GM18502 (cell line): Measurements from ENCODE around the gene LSAMP.

Experiments
- ATAC-seq: cut with Tn5 transposase; IDR thresholded peaks from one replicate; pipeline ENCODE4 v1.9.1; 2021; ENCODE audit warnings: mild to moderate bottlenecking; ENCODE audit not compliant: unreplicated experiment, poor library complexity

Gene LSAMP

GRCh38 chr3:116070061-116070460 is 375.2 kb downstream of the LSAMP start:
- no peak for ATAC-seq

GRCh38 chr3:116069024-116069423 is 376.3 kb downstream of the LSAMP start:
- no peak for ATAC-seq

DNA sequence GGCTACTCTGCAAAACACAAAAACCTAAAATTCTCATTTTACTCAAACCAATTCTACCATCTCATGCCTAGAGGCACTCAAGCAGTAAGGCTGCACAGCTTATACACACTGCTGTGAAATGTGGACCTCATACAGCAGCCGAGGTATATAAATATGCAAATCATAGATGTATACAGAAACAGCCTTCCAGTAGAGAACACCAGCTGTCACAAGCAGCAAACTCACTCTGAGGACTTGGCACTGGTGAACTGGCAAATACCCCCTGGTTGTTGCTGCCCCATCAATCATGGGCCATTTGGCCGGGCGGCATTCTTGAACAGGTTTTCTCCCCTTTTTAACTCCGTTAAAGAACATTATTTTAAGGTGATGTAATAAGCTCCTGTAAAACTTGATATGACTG is 378.0 kb downstream of the LSAMP start:
- peak; percentile 99 for ATAC-seq

- no peak for ATAC-seq
Observed at GRCh38 chr3:116065501-116065900, 379.8 kb downstream of the LSAMP start.

DNA sequence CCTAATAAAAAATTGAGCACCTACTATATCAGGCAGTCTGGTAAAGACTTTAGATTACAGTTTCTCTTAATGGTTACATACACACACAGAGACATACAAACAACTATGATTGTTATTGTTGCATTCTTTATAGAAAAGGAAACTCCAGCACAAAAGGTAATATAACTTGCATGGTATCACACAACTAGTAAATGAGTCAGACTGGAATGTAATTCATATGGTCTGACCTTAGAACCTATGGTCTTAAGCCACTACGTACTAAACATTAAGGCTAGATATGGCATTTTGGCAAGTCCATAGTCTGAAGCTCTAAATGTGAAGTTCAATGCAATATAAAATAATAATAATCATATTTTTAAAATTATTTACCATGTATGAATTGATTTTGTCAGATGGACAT is 380.6 kb downstream of the LSAMP start:
- no peak for ATAC-seq

DNA sequence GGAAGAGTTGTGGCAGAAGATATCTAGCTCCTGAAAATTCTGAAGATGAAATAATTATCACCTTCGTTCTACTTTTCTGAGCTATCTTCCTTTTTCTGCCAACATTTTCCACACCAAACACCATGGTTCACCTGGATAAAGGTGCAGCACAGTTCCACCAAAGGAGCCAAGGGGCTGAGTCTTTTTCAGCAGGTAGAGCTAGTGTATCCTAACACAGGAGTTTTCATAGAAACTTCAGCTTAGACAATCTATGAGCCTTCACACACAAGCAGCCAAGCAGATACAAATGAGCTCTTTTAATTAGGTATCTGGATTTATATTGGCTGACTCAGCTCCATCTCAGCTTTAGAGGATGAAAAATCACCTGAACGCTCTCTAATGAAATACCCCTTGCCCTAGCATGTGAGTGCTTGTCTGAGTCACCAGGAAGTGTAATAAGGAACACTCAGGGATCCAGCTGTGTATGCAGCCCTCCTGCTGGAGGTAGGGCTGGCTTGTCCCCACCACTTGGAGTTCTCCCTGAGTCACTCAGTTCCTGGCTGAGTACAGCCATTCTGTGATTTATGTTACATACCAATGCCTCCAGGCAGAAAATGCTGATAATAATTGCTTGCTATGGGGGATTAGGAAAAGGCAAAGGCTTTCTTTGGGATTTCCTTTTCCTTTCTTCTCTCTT is 385.7 kb downstream of the LSAMP start:
- ATAC-seq = no peak

- ATAC-seq = no peak
Observed at GRCh38 chr3:116058844-116059243, 386.4 kb downstream of the LSAMP start.

- ATAC-seq = peak; percentile 27
Observed at GRCh38 chr3:116057400-116058006, 387.8 kb downstream of the LSAMP start.

DNA sequence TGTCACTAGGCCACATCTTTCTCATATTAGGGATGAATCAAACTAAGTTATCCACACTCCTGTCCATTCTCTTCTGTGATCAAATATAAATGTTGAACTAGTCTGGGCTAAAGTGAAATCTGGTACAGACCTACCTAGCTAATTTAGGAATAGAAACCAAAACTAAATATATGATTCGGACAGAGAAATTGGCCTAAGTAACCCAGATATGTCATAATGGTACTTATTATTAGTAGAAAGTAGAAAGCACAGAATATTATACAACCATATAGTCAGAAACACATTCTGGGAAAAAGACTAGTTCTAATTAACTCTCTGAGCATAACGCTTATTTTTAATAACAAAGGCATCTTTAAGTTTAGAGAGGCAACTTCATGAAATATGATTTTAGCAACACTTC is 389.0 kb downstream of the LSAMP start:
- ATAC-seq = peak; percentile 93

- no peak for ATAC-seq
Observed at GRCh38 chr3:116053017-116053416, 392.3 kb downstream of the LSAMP start.

DNA sequence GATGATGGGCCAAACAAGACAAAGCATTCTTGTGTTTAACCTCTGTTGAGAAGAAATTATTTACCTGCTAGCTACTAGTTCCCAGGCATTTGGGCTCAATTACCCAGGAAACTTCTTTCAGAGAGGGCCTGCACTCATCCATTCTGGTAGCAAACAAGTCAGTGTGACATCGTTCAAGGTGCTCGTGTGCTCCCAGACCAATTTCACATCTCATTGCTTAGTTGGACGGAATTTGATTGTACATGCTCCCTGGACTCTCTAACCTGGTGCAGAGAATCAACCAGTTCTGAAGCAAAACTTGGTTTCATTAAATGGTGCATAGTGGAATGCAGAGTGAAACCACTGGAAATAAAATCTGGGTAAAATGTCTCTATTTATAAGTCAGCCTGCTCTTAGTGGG is 392.7 kb downstream of the LSAMP start:
- ATAC-seq = no peak

GRCh38 chr3:116051586-116051985 is 393.7 kb downstream of the LSAMP start:
- no peak for ATAC-seq

GRCh38 chr3:116051040-116051439 is 394.2 kb downstream of the LSAMP start:
- ATAC-seq = peak; percentile 77

DNA sequence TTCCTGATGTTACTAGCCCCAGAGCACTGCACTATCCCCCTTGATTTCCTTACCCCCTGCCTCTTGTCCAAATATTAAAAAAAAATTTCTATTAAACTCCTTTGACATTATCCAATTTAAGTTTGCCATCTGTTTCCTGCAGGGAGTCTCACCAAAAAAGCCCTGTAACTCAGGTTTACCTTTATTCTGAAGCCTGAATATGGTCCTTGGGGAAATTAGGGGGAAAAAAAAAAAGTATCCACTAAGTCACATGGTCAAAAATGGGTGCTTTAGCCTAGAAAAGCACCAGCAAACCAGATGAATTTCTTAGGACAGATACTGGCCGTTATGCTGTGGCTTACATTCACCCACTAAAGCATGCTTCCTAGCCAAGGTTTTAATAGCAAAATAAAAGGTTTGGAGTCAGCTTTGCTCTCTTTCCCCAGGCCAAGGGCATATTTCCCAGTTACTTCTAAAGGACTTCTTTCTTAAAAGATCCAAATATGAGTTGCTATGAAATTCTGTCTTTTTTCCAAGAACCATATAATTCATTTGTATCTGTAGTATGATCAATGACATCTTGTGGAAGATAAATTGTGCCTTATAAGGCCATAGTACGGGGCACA is 394.9 kb downstream of the LSAMP start:
- ATAC-seq = no peak

DNA sequence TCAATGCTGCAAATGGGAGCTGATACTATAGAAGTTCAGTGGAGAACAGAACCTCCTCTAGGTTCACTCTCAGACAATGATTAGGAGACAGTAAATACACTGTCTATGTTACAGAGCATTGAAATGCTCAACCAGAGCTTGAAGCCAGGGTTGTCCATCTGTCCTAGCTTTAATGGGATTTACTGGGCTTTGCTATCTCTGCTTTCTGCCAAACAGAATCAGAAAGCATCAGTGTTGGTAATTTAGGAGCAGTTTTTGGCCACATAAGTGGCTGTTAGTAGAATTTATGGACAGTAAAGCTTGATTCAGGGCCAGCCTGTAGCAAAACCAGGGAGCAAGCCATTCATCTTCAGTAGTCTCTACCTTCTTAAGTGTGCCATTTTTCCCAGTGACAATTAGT is 396.3 kb downstream of the LSAMP start:
- ATAC-seq = no peak

GRCh38 chr3:116046350-116046749 is 398.9 kb downstream of the LSAMP start:
- ATAC-seq = no peak

GRCh38 chr3:116045314-116045713 is 400.0 kb downstream of the LSAMP start:
- ATAC-seq = no peak

GRCh38 chr3:116040152-116040551 is 405.1 kb downstream of the LSAMP start:
- ATAC-seq = no peak

- no peak for ATAC-seq
Observed at GRCh38 chr3:116039651-116039985, 405.7 kb downstream of the LSAMP start.

DNA sequence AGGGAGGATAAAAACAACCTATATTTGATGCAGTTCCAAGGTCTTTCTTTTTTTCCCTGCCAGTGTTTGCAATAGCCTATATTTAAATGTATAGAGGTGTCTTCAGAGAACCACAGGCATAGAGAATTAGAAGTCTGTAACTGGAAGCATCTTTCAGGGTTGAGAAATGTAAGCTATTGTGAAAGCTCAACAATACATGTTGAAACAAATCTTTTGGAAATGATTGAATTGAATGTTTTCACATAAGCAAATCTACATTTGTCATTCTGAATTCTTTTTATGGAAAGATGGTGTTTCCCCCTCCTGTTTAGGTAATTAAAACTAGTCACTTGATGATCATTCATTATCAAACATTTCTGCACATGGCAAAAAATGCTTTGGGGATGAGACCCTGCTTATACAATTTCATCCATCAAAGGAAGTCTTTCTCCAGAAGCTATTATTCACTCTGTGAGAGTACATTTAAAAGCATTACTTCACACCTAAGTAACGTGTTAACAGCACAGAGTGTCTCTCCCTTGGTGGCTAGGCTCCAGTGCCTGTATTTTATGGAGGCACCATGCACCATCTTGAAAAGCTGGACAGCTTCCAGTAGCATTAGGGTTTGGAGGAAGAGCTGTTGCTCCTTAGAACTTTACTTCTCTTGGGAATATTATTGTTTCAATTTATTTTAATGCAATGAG is 406.2 kb downstream of the LSAMP start:
- no peak for ATAC-seq
